HepG2 (cell line): ENCODE results near the gene PTGDR2. TPM values are rescaled to one million over a fixed set of nuclear protein-coding genes. Genes with fewer than 3 reads are reported as not detected.

Source experiments
- MEIS1 ChIP-seq: sonication (generic); formaldehyde crosslinking; IDR thresholded peaks from 2 replicates; pipeline ENCODE4 v1.9.0; 2021; ENCODE audit warnings: mild to moderate bottlenecking, missing genetic modification reagents, moderate library complexity, borderline replicate concordance
- RBM39 ChIP-seq: fragments of 200-400 bp; formaldehyde crosslinking; IDR thresholded peaks from one replicate; pipeline ENCODE4 v1.6.1; 2018; ENCODE audit warnings: antibody characterized with exemption, mild to moderate bottlenecking, low read depth, low read length; ENCODE audit not compliant: poor library complexity, severe bottlenecking
- polyA plus RNA-seq, 8 experiments: library from polyadenylated mRNA; depleted of rRNA in 3 of 8; stranded (reverse) in 7 of 8; unstranded in 1 of 8; fragments of >200 nt; fragmentation: Illumina TruSeq in 4 of 8; extraction: Trizol in 4 of 8; gene quantifications; 2 replicates each; pipeline versions ENCODE4 v1.2.1 to v1.2.3, GENCODE V29; 2011 to 2016; ENCODE audit warnings: low read depth in 4 of 8, missing spikeins in 1 of 8, mixed read lengths in 1 of 8; ENCODE audit not compliant: insufficient read depth in 1 of 8
- total RNA-seq, 5 experiments: library from RNA; depleted of rRNA; stranded (reverse); fragments of >200 nt; fragmentation: Illumina TruSeq; extraction: Trizol; gene quantifications; 2 replicates each; pipeline ENCODE4 v1.2.3, GENCODE V29; 2016; ENCODE audit warnings: low read depth in 1 of 5
- TF ChIP-seq, protein P1 (sequence below): sonication (generic); formaldehyde crosslinking; IDR thresholded peaks from 2 replicates; pipeline ENCODE4 v1.4.0; 2020; ENCODE audit warnings: missing genetic modification reagents
- TF ChIP-seq, protein P2 (sequence below): sonication (generic); formaldehyde crosslinking; IDR thresholded peaks from 2 replicates; pipeline ENCODE4 v1.5.0; 2020; ENCODE audit warnings: mild to moderate bottlenecking, missing genetic modification reagents, moderate library complexity
- TF ChIP-seq, protein P3 (sequence below): sonication (generic); formaldehyde crosslinking; IDR thresholded peaks from 2 replicates; pipeline ENCODE4 v1.8.1; 2023; ENCODE audit warnings: mild to moderate bottlenecking, missing genetic modification reagents, borderline replicate concordance
- TF ChIP-seq, protein P4 (sequence below): sonication (generic); formaldehyde crosslinking; IDR thresholded peaks from 2 replicates; pipeline ENCODE4 v1.8.0; 2023; ENCODE audit warnings: mild to moderate bottlenecking, missing genetic modification reagents

The PTGDR2 gene
- total and polyA plus RNA-seq, 2 of the 13 experiments (the other 11 are each of a cell fraction or from before 2014, with no cell fraction given): 1.9 to 2.5 TPM

DNA sequence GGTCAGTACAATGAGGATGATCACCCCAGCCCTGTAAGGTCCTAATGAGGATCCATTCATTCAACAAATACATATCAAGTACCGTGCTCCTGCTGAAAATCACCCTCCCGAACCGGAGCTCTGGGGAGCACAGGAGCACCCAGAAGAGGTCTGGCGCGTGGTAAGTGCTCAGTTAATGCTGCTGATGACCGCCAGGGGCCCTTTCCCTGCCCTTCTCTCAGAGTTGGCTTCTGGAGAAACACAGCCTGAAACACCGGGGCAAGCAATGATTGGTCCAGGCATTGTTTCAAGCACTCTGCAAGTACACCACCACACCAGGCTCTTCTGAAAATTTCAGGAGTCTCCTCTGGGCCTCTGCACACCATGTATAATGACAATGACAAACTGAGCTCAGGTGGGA is 17.6 kb downstream of the PTGDR2 start (continued):
- TF ChIP-seq, protein P1, sequence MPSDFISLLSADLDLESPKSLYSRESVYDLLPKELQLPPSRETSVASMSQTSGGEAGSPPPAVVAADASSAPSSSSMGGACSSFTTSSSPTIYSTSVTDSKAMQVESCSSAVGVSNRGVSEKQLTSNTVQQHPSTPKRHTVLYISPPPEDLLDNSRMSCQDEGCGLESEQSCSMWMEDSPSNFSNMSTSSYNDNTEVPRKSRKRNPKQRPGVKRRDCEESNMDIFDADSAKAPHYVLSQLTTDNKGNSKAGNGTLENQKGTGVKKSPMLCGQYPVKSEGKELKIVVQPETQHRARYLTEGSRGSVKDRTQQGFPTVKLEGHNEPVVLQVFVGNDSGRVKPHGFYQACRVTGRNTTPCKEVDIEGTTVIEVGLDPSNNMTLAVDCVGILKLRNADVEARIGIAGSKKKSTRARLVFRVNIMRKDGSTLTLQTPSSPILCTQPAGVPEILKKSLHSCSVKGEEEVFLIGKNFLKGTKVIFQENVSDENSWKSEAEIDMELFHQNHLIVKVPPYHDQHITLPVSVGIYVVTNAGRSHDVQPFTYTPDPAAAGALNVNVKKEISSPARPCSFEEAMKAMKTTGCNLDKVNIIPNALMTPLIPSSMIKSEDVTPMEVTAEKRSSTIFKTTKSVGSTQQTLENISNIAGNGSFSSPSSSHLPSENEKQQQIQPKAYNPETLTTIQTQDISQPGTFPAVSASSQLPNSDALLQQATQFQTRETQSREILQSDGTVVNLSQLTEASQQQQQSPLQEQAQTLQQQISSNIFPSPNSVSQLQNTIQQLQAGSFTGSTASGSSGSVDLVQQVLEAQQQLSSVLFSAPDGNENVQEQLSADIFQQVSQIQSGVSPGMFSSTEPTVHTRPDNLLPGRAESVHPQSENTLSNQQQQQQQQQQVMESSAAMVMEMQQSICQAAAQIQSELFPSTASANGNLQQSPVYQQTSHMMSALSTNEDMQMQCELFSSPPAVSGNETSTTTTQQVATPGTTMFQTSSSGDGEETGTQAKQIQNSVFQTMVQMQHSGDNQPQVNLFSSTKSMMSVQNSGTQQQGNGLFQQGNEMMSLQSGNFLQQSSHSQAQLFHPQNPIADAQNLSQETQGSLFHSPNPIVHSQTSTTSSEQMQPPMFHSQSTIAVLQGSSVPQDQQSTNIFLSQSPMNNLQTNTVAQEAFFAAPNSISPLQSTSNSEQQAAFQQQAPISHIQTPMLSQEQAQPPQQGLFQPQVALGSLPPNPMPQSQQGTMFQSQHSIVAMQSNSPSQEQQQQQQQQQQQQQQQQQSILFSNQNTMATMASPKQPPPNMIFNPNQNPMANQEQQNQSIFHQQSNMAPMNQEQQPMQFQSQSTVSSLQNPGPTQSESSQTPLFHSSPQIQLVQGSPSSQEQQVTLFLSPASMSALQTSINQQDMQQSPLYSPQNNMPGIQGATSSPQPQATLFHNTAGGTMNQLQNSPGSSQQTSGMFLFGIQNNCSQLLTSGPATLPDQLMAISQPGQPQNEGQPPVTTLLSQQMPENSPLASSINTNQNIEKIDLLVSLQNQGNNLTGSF (CRISPR knock-in tag): no peak
- TF ChIP-seq, protein P2, sequence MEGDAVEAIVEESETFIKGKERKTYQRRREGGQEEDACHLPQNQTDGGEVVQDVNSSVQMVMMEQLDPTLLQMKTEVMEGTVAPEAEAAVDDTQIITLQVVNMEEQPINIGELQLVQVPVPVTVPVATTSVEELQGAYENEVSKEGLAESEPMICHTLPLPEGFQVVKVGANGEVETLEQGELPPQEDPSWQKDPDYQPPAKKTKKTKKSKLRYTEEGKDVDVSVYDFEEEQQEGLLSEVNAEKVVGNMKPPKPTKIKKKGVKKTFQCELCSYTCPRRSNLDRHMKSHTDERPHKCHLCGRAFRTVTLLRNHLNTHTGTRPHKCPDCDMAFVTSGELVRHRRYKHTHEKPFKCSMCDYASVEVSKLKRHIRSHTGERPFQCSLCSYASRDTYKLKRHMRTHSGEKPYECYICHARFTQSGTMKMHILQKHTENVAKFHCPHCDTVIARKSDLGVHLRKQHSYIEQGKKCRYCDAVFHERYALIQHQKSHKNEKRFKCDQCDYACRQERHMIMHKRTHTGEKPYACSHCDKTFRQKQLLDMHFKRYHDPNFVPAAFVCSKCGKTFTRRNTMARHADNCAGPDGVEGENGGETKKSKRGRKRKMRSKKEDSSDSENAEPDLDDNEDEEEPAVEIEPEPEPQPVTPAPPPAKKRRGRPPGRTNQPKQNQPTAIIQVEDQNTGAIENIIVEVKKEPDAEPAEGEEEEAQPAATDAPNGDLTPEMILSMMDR: peak; percentile 41
- TF ChIP-seq, protein P3, sequence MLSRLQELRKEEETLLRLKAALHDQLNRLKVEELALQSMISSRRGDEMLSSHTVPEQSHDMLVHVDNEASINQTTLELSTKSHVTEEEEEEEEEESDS: no peak
- TF ChIP-seq MEIS1 (CRISPR knock-in tag): no peak
- TF ChIP-seq RBM39: no peak
- TF ChIP-seq, protein P4, sequence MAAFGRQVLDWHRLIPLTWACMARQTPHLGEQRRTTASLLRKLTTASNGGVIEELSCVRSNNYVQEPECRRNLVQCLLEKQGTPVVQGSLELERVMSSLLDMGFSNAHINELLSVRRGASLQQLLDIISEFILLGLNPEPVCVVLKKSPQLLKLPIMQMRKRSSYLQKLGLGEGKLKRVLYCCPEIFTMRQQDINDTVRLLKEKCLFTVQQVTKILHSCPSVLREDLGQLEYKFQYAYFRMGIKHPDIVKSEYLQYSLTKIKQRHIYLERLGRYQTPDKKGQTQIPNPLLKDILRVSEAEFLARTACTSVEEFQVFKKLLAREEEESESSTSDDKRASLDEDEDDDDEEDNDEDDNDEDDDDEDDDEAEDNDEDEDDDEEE (CRISPR knock-in tag): no peak
